Cardiac muscle cell (in vitro differentiated cells and primary cell): ENCODE data around the gene SNAP29. TPM values are rescaled to one million over a fixed set of nuclear protein-coding genes. Genes with fewer than 3 reads are reported as not detected.

Source experiments
- DNase-seq, 2 donors: peaks; one replicate each; pipeline versions ENCODE4 v3.0.0 to v3.0.0-alpha.2; 2010 to 2017; ENCODE audit warnings: low read depth in 1 of 2, low spot score in 1 of 2
- H3K27ac ChIP-seq: fragments of 200-600 bp; sonication (generic); 2 replicates; pipeline ENCODE4 v1.5.1; 2016
- H3K27me3 ChIP-seq: fragments of 200-600 bp; sonication (generic); 2 replicates; pipeline ENCODE4 v1.6.0; 2016; ENCODE audit warnings: control low read depth
- H3K36me3 ChIP-seq: fragments of 200-600 bp; sonication (generic); 2 replicates; pipeline ENCODE4 v1.5.1; 2016; ENCODE audit warnings: control low read depth
- H3K4me1 ChIP-seq: fragments of 200-600 bp; sonication (generic); 2 replicates; pipeline ENCODE4 v1.8.1; 2017; ENCODE audit warnings: low read depth, mild to moderate bottlenecking, mixed run types
- H3K4me3 ChIP-seq: fragments of 200-600 bp; sonication (generic); 2 replicates; pipeline ENCODE4 v1.5.1; 2016; ENCODE audit warnings: mild to moderate bottlenecking
- H3K9me3 ChIP-seq: fragments of 200-600 bp; sonication (generic); 2 replicates; pipeline ENCODE4 v1.5.1; 2017; ENCODE audit warnings: low read depth, mild to moderate bottlenecking, control low read depth
- CTCF ChIP-seq: IDR thresholded peaks from 2 replicates; pipeline ENCODE4 v1.5.1; 2012; ENCODE audit warnings: low read depth, mild to moderate bottlenecking, low read length
- polyA plus RNA-seq: library from polyadenylated mRNA; unstranded; fragments of >200 nt; fragmentation: Nextera tagmentation; extraction: Ambion mirVana; gene quantifications from 2 replicates; pipeline ENCODE4 v1.2.1, GENCODE V29; 2016
- total RNA-seq: library from RNA; depleted of rRNA; stranded (reverse); fragments of >200 nt; gene quantifications from 2 replicates; pipeline ENCODE4 v1.2.3, GENCODE V29; 2016

Gene SNAP29
- total and polyA plus RNA-seq, 2 experiments from 2014 or later = 22.0 to 37.9 TPM

GRCh38 chr22:20920881-20921203, 62.0 kb downstream of the SNAP29 start:
- Histone ChIP-seq H3K36me3 (no peaks in the 10 kb centered on the region), H3K4me3 (peak overlapping the region; percentile 94), H3K27me3 (no peaks in the 10 kb centered on the region), H3K4me1 (peaks cover 17% of the 10 kb centered on the region), H3K27ac (peak overlapping the region; percentile 6), H3K9me3 (no peaks in the 10 kb centered on the region)
- TF ChIP-seq CTCF = no peak
- DNase-seq = no peak

- DNase-seq = no peak
- H3K27me3 ChIP-seq = no peaks in the 10 kb centered on the region
- no peaks in the 10 kb centered on the region for H3K36me3 ChIP-seq
- no peak for TF ChIP-seq CTCF
- H3K4me3 ChIP-seq = no peak overlapping the region
- H3K27ac ChIP-seq = no peak overlapping the region
- H3K9me3 ChIP-seq = no peaks in the 10 kb centered on the region
- H3K4me1 ChIP-seq = peaks cover 25% of the 10 kb centered on the region
Observed at GRCh38 chr22:20922141-20922751, 63.4 kb downstream of the SNAP29 start.

GRCh38 chr22:20926243-20926642, 67.4 kb downstream of the SNAP29 start:
- no peak for DNase-seq
- H3K9me3 ChIP-seq = no peaks in the 10 kb centered on the region
- peaks cover 16% of the 10 kb centered on the region for H3K4me1 ChIP-seq
- H3K27ac ChIP-seq = peak overlapping the region; percentile 55
- no peaks in the 10 kb centered on the region for H3K27me3 ChIP-seq
- no peak for TF ChIP-seq CTCF
- H3K36me3 ChIP-seq = no peaks in the 10 kb centered on the region
- no peak overlapping the region for H3K4me3 ChIP-seq

GRCh38 chr22:20927940-20928572, 69.2 kb downstream of the SNAP29 start:
- Histone ChIP-seq H3K27ac (no peak overlapping the region), H3K9me3 (no peaks in the 10 kb centered on the region), H3K4me1 (peaks cover 14% of the 10 kb centered on the region), H3K27me3 (no peaks in the 10 kb centered on the region), H3K4me3 (no peak overlapping the region), H3K36me3 (no peaks in the 10 kb centered on the region)
- TF ChIP-seq CTCF = no peak
- no peak for DNase-seq

GRCh38 chr22:20928573-20928967, 69.8 kb downstream of the SNAP29 start:
- DNase-seq = no peak

More at GRCh38 chr22:20928573-20928967, 69.8 kb downstream of the SNAP29 start:
- H3K4me1 ChIP-seq = peaks cover 14% of the 10 kb centered on the region
- no peaks in the 10 kb centered on the region for H3K9me3 ChIP-seq
- H3K27me3 ChIP-seq = no peaks in the 10 kb centered on the region
- H3K27ac ChIP-seq = no peak overlapping the region
- no peak for TF ChIP-seq CTCF
- no peaks in the 10 kb centered on the region for H3K36me3 ChIP-seq
- H3K4me3 ChIP-seq = no peak overlapping the region
